GM06990 (cell line): ENCODE data around the gene HEY2.
A peak's percentile ranks its signal among the peaks of the same experiment; 100 is the strongest.
"Not testable (repeated sequence)": the region's sequence is repeated elsewhere in the genome, so short reads cannot be mapped to it uniquely, and the experiment has no call there.

Source experiments
- DNase-seq: peaks from one replicate; pipeline ENCODE4 v3.0.0-alpha.2; 2011; ENCODE audit not compliant: insufficient read length; ENCODE audit errors: extremely low read depth
- H3K27me3 ChIP-seq: replicated peaks from 2 replicates; pipeline ENCODE4 v1.6.0; 2011; ENCODE audit warnings: low read length; ENCODE audit not compliant: control insufficient read depth, insufficient read depth
- H3K36me3 ChIP-seq: 2 replicates; pipeline ENCODE4 v1.5.1; 2011; ENCODE audit warnings: low read length; ENCODE audit not compliant: control insufficient read depth, insufficient read depth
- H3K4me3 ChIP-seq: replicated peaks from 2 replicates; pipeline ENCODE4 v1.5.1; 2011; ENCODE audit warnings: low read depth, mild to moderate bottlenecking, control low read depth, low read length
- TF ChIP-seq, protein P1 (sequence below): IDR thresholded peaks from 2 replicates; pipeline ENCODE4 v1.5.1; 2011; ENCODE audit warnings: low read length, control low read depth, mild to moderate bottlenecking, inconsistent platforms; ENCODE audit not compliant: insufficient read depth, poor library complexity, severe bottlenecking

The HEY2 gene

DNA sequence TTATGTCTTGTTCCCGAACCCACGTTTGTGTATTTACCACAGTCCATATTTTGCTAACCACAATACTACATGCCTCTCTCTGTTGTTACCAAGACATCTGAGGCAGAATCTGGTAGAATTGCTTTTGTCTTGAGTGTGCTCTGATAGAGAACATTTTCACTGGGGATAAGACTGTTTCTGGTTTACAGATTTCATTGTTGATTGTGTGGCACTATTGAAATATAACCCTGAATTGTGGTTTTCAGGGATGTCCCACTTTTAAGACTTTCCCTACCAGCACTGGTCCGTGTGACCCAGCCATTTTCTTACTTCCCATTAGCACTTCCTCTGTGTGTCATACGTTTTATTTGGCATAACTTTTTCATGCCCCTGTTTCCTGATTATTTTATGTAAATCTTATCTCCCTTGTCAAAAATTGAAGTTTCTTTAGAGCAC, 53.5 kb downstream of the HEY2 start:
- TF ChIP-seq, protein P1, sequence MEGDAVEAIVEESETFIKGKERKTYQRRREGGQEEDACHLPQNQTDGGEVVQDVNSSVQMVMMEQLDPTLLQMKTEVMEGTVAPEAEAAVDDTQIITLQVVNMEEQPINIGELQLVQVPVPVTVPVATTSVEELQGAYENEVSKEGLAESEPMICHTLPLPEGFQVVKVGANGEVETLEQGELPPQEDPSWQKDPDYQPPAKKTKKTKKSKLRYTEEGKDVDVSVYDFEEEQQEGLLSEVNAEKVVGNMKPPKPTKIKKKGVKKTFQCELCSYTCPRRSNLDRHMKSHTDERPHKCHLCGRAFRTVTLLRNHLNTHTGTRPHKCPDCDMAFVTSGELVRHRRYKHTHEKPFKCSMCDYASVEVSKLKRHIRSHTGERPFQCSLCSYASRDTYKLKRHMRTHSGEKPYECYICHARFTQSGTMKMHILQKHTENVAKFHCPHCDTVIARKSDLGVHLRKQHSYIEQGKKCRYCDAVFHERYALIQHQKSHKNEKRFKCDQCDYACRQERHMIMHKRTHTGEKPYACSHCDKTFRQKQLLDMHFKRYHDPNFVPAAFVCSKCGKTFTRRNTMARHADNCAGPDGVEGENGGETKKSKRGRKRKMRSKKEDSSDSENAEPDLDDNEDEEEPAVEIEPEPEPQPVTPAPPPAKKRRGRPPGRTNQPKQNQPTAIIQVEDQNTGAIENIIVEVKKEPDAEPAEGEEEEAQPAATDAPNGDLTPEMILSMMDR: no peak
- H3K4me3 ChIP-seq: no peak overlapping the region
- H3K36me3 ChIP-seq: no peaks in the 10 kb centered on the region
- no peaks in the 10 kb centered on the region for H3K27me3 ChIP-seq
- no peak for DNase-seq

DNA sequence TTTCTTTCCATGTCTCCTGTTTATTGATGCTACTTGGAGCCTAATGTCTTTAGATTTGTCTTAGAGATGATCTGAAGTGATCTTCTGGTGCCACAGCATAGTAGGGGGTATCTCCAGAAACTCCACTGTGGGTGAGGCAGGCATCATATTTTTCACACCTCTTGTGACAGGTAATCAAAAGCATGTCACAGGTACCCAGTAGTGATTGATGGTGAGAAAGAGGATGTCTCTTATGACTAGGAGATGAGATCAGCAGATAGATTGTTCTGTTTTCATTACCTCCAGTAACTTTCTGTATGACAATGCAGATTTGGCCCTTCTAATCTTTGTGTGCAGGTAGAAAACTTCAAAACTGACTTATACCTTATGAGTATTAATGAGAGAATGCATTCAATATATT, 54.8 kb downstream of the HEY2 start:
- TF ChIP-seq, protein P1: no peak
- Histone ChIP-seq H3K36me3 (no peaks in the 10 kb centered on the region), H3K4me3 (no peak overlapping the region), H3K27me3 (no peaks in the 10 kb centered on the region)
- peak; percentile 64 for DNase-seq

DNA sequence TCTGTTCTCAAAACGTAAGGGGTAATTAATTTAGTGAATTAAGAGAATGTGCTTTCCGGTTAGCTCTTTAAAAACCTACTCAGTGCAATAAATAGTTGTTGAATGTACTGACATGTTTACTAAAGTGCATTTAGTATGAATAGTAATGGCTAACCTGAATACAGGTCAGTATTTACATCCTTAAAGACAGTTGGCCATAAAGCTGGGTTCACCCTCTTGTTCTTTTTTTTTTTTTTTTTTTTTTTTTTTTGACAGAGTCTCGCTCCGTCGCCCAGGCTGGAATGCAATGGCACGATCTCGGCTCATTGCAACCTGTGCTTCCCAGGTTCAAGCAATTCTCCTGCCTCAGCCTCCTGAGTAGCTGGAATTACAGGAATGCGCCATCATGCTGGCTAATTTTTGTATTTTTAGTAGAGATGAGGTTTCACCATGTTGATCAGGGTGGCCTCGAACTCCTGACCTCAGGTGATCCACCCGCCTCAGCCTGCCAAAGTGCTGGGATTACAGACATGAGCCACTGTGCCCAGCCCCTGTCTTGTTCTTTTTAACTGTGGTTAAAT, 55.5 kb downstream of the HEY2 start:
- not testable (repeated sequence) for H3K4me3 ChIP-seq, H3K36me3 ChIP-seq, H3K27me3 ChIP-seq, DNase-seq

DNA sequence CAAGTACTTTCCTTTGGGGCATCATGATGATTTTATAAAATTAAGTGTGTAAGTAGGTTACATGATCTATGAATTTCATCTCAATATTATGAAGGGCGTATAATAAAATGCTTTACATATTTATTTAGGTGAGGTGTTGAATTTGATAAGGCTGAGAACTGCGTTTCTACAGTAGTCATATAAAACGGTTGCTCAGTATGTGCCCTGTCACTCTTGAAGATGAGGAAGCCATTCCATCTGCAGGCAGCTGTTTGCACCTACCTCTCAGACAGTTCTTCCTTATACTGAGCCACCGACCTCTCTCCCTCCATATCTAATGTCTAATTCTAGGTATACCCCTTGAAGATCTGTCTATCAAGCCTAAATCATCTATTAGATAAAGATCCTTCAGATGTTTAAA, 57.4 kb downstream of the HEY2 start:
- H3K36me3 ChIP-seq: no peaks in the 10 kb centered on the region
- no peak overlapping the region for H3K4me3 ChIP-seq
- no peaks in the 10 kb centered on the region for H3K27me3 ChIP-seq
- DNase-seq: no peak
- TF ChIP-seq, protein P1: no peak

DNA sequence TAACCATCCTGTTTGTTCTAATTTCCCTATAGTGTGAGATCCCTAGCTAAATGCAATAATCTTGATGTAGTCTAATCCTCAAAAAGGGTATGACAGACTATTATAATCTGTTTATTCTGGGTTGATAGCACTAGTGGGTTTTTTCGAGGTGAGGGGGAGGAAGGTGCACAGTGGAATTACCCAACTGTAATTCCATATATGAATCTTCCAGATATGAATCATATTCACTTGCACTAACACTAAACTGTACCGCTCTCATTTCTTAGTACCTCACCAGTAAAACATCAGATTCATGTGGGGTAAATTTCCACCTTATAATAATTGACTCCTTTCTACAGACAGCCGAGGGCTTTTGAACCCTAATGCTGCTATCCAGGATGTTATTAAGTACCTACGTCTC, 57.9 kb downstream of the HEY2 start:
- no peaks in the 10 kb centered on the region for H3K27me3 ChIP-seq
- TF ChIP-seq, protein P1: no peak
- DNase-seq: no peak
- no peaks in the 10 kb centered on the region for H3K36me3 ChIP-seq
- H3K4me3 ChIP-seq: no peak overlapping the region

DNA sequence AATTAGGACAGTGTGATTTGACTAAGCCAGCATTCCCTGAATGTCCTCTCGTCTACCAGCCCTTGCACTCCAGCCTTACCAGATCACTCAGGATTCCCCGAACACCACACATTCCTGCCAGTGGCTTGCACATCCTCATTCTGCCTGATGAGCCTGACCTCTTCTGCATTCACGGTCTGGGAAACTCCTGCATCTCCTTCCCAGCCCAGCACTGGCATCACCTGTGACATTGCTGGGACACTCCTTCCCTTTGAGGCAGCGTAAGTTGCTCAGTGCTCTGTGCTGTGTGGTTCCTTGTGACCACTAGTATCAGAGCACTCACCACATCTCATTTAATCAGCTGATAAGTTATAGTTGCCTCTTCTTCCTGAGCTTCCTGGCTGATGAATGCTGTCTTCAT, 58.6 kb downstream of the HEY2 start:
- DNase-seq: no peak
- TF ChIP-seq, protein P1: no peak
- Histone ChIP-seq H3K4me3 (no peak overlapping the region), H3K27me3 (no peaks in the 10 kb centered on the region), H3K36me3 (no peaks in the 10 kb centered on the region; the same call in 1 of the 2 replicates)
